H1 (cell line): ENCODE results near the gene IZUMO2. TPM values are rescaled to one million over a fixed set of nuclear protein-coding genes. Genes with fewer than 3 reads are reported as not detected.

Source experiments
- FOSL1 ChIP-seq: IDR thresholded peaks from 2 replicates; pipeline ENCODE4 v1.6.1; 2011; ENCODE audit warnings: mild to moderate bottlenecking, low read depth, low read length, moderate library complexity; ENCODE audit not compliant: insufficient read depth
- GTF2F1 ChIP-seq: IDR thresholded peaks from 2 replicates; pipeline ENCODE4 v1.6.1; 2012; ENCODE audit warnings: low read depth, low read length, improper control_type of control experiment, borderline replicate concordance
- KDM1A ChIP-seq: fragments of 200-600, 300-600 bp; sonication (generic); IDR thresholded peaks from 2 replicates; pipeline ENCODE4 v1.7.1; 2016; ENCODE audit warnings: mild to moderate bottlenecking, low read length, borderline replicate concordance
- SIX5 ChIP-seq: IDR thresholded peaks from 2 replicates; pipeline ENCODE4 v1.6.1; 2011; ENCODE audit warnings: mild to moderate bottlenecking, low read depth, low read length
- polyA plus RNA-seq, 7 experiments: library from polyadenylated mRNA; depleted of rRNA in 3 of 7; stranded (reverse) in 5 of 7; unstranded in 2 of 7; fragments of >200 nt in 5 of 7; fragments of 200-250 nt in 2 of 7; gene quantifications; 1 replicate in 5 of 7; 2 replicates in 1 of 7; 4 replicates in 1 of 7; pipeline versions ENCODE4 v1.2.1 to v1.2.3, GENCODE V29; 2011 to 2013; ENCODE audit warnings: missing spikeins in 2 of 7, mixed read lengths in 2 of 7
- total RNA-seq: library from RNA; stranded (reverse); fragmentation: NEBNext Ultra II Directional; extraction: Animal tissue kit (Norgen Biotek cat#: 25700); gene quantifications from 2 replicates; pipeline ENCODE4 v1.2.1, GENCODE V29; 2021
- TF ChIP-seq, protein P1 (sequence below): IDR thresholded peaks from 2 replicates; pipeline ENCODE4 v1.6.1; 2011; ENCODE audit warnings: low read length, improper control_type of control experiment

The IZUMO2 gene
- total and polyA plus RNA-seq, 2 of the 8 experiments (the other 6 are each of a cell fraction or from before 2014, with no cell fraction given) = 1.7 to 1.9 TPM

DNA sequence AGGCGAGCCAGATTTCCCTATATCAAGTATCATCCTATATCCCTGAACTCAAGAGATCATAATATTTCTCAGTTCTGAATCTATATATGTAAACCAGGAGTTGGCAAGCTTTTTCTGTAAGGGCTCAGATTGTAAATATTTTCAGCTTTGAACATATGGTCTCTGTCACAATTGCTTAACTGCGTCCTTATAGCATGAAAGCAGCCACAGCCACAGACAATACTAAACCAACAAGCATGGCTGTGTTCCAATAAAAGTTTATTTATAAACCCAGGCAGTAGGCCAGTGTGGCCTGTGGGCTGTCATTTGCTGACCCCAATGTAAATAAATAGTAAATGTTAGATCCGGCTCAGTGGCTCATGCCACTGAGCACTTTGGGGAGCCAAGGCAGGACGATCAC is 28.1 kb upstream of the IZUMO2 start (continued):
- TF ChIP-seq SIX5 (no peak), GTF2F1 (no peak), FOSL1 (no peak), KDM1A (no peak)
- TF ChIP-seq, protein P1, sequence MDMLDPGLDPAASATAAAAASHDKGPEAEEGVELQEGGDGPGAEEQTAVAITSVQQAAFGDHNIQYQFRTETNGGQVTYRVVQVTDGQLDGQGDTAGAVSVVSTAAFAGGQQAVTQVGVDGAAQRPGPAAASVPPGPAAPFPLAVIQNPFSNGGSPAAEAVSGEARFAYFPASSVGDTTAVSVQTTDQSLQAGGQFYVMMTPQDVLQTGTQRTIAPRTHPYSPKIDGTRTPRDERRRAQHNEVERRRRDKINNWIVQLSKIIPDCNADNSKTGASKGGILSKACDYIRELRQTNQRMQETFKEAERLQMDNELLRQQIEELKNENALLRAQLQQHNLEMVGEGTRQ = no peak
- TF ChIP-seq, all 59 proteins: peak for 0
